ENCODE results near the gene P4HB. TPM values are rescaled to one million over a fixed set of nuclear protein-coding genes. Genes with fewer than 3 reads are reported as not detected.

Gene P4HB
- total and polyA plus RNA-seq, 2 donors (not counting 1 experiment from before 2014, with no cell fraction given) = 37.4 to 191 TPM

DNA sequence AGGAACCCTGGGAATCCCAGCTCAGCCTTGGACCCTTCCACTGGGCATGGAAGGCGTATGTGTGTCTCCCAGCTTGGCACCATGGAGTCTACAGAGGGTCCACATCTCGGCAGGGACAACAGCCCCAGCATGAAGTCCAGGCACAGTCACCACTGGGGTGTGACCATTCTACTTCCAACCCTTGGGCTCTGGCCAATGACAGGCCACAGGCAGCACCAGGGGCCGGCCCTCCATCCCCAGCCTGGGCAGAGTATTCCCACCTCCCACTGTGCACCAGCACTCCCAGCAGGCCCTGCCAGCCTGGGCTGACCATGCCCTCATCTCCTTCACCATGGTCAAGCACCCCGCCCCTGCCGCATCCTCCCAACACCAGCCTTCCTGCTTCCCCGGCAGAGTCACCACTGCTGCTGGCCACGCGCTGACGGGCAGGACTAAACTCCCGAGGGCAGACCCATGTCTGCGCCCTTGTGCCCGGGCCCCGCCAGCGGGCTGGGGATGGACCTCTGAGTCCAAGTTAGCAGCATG, 15.9 kb downstream of the P4HB start:
- intact Hi-C loops (cut with micrococcal nuclease) = no loop called here
- POLR2A ChIA-PET = interaction anchor here (0.6 kb wide), 1 partner anchor 331 kb away, joined by 9 read pairs; no protein-coding TSS in a partner anchor
- no peak overlapping the region for H3K4me3 ChIP-seq (ENCODE audit: control extremely low read depth in 1 of 5, extremely low read depth in 1 of 5, insufficient read depth in 1 of 5, low read depth in 2 of 5, low read length in 4 of 5)
- H3K27ac Mint-ChIP-seq = no peak overlapping the region
- TF ChIP-seq CTCF (IDR thresholded peaks at IDR 0.05) = no peak
- TF ChIP-seq EZH2 (IDR thresholded peaks at IDR 0.05; ENCODE audit: borderline replicate concordance, insufficient read depth, low read depth, low read length, poor library complexity, severe bottlenecking) = no peak
- DNase-seq (no peak), ATAC-seq (ENCODE audit: low read depth) (no peak)
- CTCF ChIA-PET = no interaction called here
- no peaks in the 10 kb centered on the region for H3K27me3 ChIP-seq (replicated peaks in 1 of 4; ENCODE audit: control extremely low read depth in 1 of 4, control insufficient read depth in 3 of 4, insufficient read depth in 4 of 4, low read length in 3 of 4)
- H3K4me3 Mint-ChIP-seq = no peak overlapping the region
- H3K79me2 ChIP-seq (ENCODE audit: control insufficient read depth, insufficient read depth, low read length) = no peaks in the 10 kb centered on the region
- H3K9me3 Mint-ChIP-seq (ENCODE audit: insufficient read depth) = no peaks in the 10 kb centered on the region
- WGBS (ENCODE audit: insufficient coverage) = 95% methylated on average over 14 of the region's 14 CpGs
- H3K27me3 Mint-ChIP-seq = no peaks in the 10 kb centered on the region
- no peak overlapping the region for H3K27ac ChIP-seq (ENCODE audit: low read length in 2 of 2)
- no peak overlapping the region for H3K4me2 ChIP-seq (replicated peaks; ENCODE audit: low read depth, low read length, poor library complexity, severe bottlenecking)
- H2AFZ ChIP-seq (ENCODE audit: insufficient read depth, low read depth, low read length, poor library complexity, severe bottlenecking) = no peak overlapping the region
- H3K4me1 Mint-ChIP-seq = no peaks in the 10 kb centered on the region
- H4K20me1 ChIP-seq (ENCODE audit: control insufficient read depth, insufficient read depth, low read length, poor library complexity, severe bottlenecking) = no peaks in the 10 kb centered on the region
- no peak overlapping the region for H3K9ac ChIP-seq (ENCODE audit: low read length)
- H3K4me1 ChIP-seq (ENCODE audit: control insufficient read depth in 2 of 2, insufficient read depth in 2 of 2, low read length in 2 of 2) = no peaks in the 10 kb centered on the region
- peaks cover 3 to 47% of the 10 kb centered on the region in 2 experiments for H3K36me3 ChIP-seq (replicated peaks in 1 of 2; ENCODE audit: control extremely low read depth in 1 of 2, control insufficient read depth in 1 of 2, extremely low read depth in 1 of 2, insufficient read depth in 2 of 2, low read length in 1 of 2)
- H3K9me3 ChIP-seq (ENCODE audit: control extremely low read depth in 1 of 3, control insufficient read depth in 2 of 3, insufficient read depth in 1 of 3, low read length in 2 of 3) = no peaks in the 10 kb centered on the region

- no peak overlapping the region for H3K9ac ChIP-seq (ENCODE audit: low read length)
- H3K27me3 Mint-ChIP-seq = no peaks in the 10 kb centered on the region
- no peak overlapping the region for H3K27ac Mint-ChIP-seq
- H3K4me2 ChIP-seq (replicated peaks; ENCODE audit: low read depth, low read length, poor library complexity, severe bottlenecking) = no peak overlapping the region
- no peak for DNase-seq
- H3K27ac ChIP-seq (ENCODE audit: low read length in 2 of 2) = no peak overlapping the region
- H3K27me3 ChIP-seq (replicated peaks in 1 of 4; ENCODE audit: control extremely low read depth in 1 of 4, control insufficient read depth in 3 of 4, insufficient read depth in 4 of 4, low read length in 3 of 4) = no peaks in the 10 kb centered on the region
- no peak overlapping the region for H2AFZ ChIP-seq (ENCODE audit: insufficient read depth, low read depth, low read length, poor library complexity, severe bottlenecking)
- TF ChIP-seq CTCF (IDR thresholded peaks at IDR 0.05) (no peak), EZH2 (IDR thresholded peaks at IDR 0.05; ENCODE audit: borderline replicate concordance, insufficient read depth, low read depth, low read length, poor library complexity, severe bottlenecking) (no peak)
- no peaks in the 10 kb centered on the region for H3K9me3 Mint-ChIP-seq (ENCODE audit: insufficient read depth)
- no peaks in the 10 kb centered on the region for H3K79me2 ChIP-seq (ENCODE audit: control insufficient read depth, insufficient read depth, low read length)
- peaks cover 3 to 47% of the 10 kb centered on the region in 2 experiments for H3K36me3 ChIP-seq (replicated peaks in 1 of 2; ENCODE audit: control extremely low read depth in 1 of 2, control insufficient read depth in 1 of 2, extremely low read depth in 1 of 2, insufficient read depth in 2 of 2, low read length in 1 of 2)
- intact Hi-C loops (cut with micrococcal nuclease) = no loop called here
- no peaks in the 10 kb centered on the region for H4K20me1 ChIP-seq (ENCODE audit: control insufficient read depth, insufficient read depth, low read length, poor library complexity, severe bottlenecking)
- H3K9me3 ChIP-seq (ENCODE audit: control extremely low read depth in 1 of 3, control insufficient read depth in 2 of 3, insufficient read depth in 1 of 3, low read length in 2 of 3) = no peaks in the 10 kb centered on the region
- no peak overlapping the region for H3K4me3 Mint-ChIP-seq
- 95% methylated on average over 30 of the region's 30 CpGs for WGBS (ENCODE audit: insufficient coverage)
- no peak overlapping the region for H3K4me3 ChIP-seq (ENCODE audit: control extremely low read depth in 1 of 5, extremely low read depth in 1 of 5, insufficient read depth in 1 of 5, low read depth in 2 of 5, low read length in 4 of 5)
- H3K4me1 ChIP-seq (ENCODE audit: control insufficient read depth in 2 of 2, insufficient read depth in 2 of 2, low read length in 2 of 2) = no peaks in the 10 kb centered on the region
- ATAC-seq (ENCODE audit: low read depth) = no peak
- POLR2A ChIA-PET = interaction anchor here (0.6 kb wide), 1 partner anchor 332 kb away, joined by 9 read pairs; no protein-coding TSS in a partner anchor
- no peaks in the 10 kb centered on the region for H3K4me1 Mint-ChIP-seq
- CTCF ChIA-PET = no interaction called here
These were observed 16.5 kb downstream of the P4HB start for GRCh38 chr17:81843713-81844326.

Data from B cell (primary cell).